H1 (cell line): ENCODE measurements around the gene DOCK3. TPM values are rescaled to one million over a fixed set of nuclear protein-coding genes. Genes with fewer than 3 reads are reported as not detected.

Experiments
- CHD7 ChIP-seq: fragments of 300-600 bp; sonication (generic); IDR thresholded peaks from 2 replicates; pipeline ENCODE4 v1.7.1; 2012; ENCODE audit warnings: low read length, moderate library complexity, mild to moderate bottlenecking, inconsistent platforms; ENCODE audit not compliant: insufficient replicate concordance
- polyA plus RNA-seq, 7 experiments: library from polyadenylated mRNA; depleted of rRNA in 3 of 7; stranded (reverse) in 5 of 7; unstranded in 2 of 7; fragments of >200 nt in 5 of 7; fragments of 200-250 nt in 2 of 7; gene quantifications; 1 replicate in 5 of 7; 2 replicates in 1 of 7; 4 replicates in 1 of 7; pipeline versions ENCODE4 v1.2.1 to v1.2.3, GENCODE V29; 2011 to 2013; ENCODE audit warnings: missing spikeins in 2 of 7, mixed read lengths in 2 of 7
- total RNA-seq: library from RNA; stranded (reverse); fragmentation: NEBNext Ultra II Directional; extraction: Animal tissue kit (Norgen Biotek cat#: 25700); gene quantifications from 2 replicates; pipeline ENCODE4 v1.2.1, GENCODE V29; 2021

Gene DOCK3
- total and polyA plus RNA-seq, 2 of the 8 experiments (the other 6 are each of a cell fraction or from before 2014, with no cell fraction given) = 2.7 to 5.0 TPM

DNA sequence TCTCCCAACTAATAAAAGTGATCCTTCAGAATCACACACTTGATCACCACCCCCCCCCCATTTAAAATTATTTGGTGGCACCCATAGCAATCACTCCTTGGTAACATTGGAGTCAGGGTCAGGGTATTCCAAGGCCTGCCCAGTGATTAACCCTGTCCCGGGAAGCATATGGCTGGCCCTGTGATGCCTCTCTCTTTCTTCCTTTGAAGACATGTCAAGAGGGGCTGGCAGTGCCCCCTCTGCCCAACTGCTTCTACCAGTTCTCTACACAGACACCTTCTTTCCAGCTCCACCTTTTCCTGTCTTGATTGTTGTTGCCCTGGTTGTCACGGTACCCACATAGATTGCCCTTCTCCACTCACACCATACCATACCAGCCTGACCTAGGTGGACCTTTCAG is 679.4 kb downstream of the DOCK3 start (continued):
- no peak for TF ChIP-seq CHD7
- TF ChIP-seq, all 59 proteins: peak for 0
